ENCODE measurements around the gene ALDH3B1.

GRCh38 chr11:68002938-68003845, 6.9 kb upstream of the ALDH3B1 start:
- TF ChIP-seq CTCF (IDR thresholded peaks at IDR 0.05; ENCODE audit: low read depth, low read length): no peak
- no peak for TF ChIP-seq EZH2phosphoT487 (IDR thresholded peaks at IDR 0.05; ENCODE audit: low read depth)
